Measurements from ENCODE around the gene DOCK2.

DOCK2 gene

GRCh38 chr5:169911448-169912212, 274.6 kb downstream of the DOCK2 start:
- FAIRE-seq, result no peak

- FAIRE-seq, result no peak
These were observed 276.4 kb downstream of the DOCK2 start for GRCh38 chr5:169913479-169913878.

GRCh38 chr5:169914766-169915165, 277.7 kb downstream of the DOCK2 start:
- no peak for FAIRE-seq

- FAIRE-seq, result no peak
These were observed 280.4 kb downstream of the DOCK2 start for GRCh38 chr5:169917500-169917899.

- no peak for FAIRE-seq
These were observed 281.2 kb downstream of the DOCK2 start for GRCh38 chr5:169918228-169918627.

DNA sequence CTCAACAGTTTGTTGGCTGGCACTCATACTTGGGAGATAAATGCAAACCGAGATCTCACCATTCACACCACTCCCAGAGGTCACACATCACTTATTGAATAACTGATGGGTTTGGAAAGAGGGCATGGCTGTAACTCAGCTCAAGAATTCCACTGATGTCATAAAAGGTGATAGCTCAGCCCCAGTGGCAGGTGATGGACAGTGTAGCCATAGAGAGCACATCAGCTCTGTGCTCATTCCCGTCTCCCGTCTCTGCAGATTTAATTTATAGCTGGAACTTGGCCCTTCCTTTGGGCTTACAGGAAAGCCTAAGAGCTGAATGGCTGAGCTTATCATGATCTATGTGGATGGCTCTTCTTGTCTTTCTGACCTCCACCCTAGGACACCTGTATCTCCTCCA, 283.4 kb downstream of the DOCK2 start:
- FAIRE-seq, result no peak

DNA sequence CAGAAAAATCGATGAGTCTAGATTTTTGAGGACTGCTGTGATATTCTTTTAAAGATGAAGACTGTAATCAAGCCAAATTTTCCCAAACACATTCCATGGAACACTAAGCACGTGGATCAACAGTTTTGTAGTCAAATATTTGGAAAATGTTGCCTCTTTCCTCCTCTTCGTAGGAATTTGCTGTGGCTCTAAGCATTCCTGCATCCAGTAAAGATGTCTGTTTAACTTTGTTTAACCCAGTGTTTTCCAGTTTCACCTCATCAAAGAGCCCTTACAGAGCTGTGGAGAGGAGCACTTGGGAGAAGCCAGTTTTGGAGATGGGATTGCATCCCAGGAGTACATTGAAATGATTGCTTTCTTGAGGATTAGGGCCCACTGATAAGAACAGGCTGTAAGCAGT, 284.3 kb downstream of the DOCK2 start:
- FAIRE-seq, result no peak

DNA sequence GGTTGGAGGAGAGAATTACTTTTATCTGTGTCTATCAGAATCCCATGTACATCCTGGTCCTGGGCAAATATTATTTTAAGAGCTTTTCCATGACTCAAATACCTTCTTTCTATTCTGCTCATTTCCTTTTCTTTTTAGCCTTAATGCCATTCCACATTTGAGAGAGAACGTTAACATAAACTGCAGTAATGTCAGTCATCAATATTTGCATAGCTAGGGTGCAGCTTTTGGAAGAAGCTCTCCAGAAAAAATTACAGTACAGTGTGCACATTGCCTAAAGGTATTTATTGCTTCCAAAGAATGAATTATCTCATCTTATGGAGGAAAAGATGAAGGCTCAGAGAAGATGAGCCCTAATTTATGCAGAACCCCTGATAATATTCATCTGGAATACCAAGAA, 284.9 kb downstream of the DOCK2 start:
- no peak for FAIRE-seq

DNA sequence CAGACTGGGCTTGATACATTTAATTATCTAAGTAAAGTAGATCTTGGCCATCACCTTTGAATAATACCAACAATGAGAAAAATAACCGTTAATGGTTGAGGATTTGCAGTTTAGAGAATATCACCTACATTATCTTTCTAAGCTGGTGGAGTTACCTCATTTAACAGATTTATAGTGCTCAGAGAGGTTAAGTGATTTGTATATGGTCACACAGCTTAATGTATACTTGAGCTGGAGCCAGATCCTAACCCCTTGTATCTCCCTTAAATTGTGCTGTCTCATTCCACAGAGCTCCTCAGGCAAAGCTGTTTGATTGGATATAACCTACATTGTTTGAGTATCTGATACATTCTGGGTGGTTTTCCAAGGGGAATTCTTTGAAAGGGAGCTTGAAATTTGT, 285.4 kb downstream of the DOCK2 start:
- no peak for FAIRE-seq

DNA sequence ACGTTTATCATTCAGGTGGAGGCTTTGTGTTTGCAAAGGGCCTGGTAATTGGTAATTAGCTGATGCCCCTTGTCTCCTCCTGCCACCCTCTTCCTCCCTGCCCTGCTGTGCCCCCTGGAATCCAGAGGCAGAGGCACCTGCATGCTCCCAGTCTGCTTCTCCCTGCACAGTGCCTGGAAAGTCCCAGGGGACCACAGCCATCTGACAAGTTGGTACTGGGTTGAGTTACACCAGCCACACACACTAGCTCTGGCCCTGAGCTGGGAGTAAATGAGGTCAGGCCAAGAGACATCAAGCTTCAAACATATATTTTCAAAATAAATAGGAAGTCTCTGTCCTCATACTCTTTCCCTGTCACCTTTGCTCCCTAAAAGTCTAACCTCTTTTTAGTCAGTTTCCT, 286.9 kb downstream of the DOCK2 start:
- no peak for FAIRE-seq

DNA sequence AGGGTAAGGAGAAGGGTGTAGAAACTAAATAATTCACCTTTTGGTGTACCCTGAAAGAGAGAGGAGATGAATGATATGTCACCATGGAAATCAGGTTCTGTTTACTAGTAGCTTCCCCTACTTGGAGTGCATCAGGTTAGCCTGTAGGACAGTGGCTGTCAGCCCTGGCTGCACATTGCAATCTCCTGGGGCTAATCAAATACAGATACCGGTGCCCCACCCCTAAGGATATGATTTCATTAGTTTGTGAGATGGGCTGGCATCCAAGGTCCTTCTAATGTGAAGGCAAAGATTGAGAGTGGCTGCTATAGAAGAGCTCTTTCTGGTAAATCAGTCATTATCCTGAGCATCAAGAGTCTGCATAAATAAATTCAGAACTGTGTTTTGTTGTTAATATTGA, 296.1 kb downstream of the DOCK2 start:
- FAIRE-seq, result no peak

GRCh38 chr5:169933616-169934015, 296.5 kb downstream of the DOCK2 start:
- FAIRE-seq, result no peak

DNA sequence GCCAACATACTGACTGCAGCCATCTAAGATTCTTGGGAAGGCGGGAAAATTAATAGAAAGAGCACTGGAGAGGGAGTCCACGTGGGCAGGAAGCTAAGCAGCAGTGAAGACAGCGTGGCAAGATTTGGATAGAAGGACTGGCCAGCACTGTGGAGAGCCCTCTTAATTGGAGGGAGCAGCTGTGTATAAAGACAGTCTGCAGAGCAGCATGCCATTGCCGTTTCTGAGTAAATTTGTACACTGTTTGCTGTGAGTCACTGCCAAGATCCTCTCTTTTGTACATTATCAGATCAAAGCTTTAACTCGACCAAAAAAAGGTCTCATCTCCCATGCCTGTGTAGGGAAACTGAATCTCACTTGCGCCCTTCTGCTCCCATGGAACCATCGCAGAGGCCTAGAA, 297.9 kb downstream of the DOCK2 start:
- no peak for FAIRE-seq

DNA sequence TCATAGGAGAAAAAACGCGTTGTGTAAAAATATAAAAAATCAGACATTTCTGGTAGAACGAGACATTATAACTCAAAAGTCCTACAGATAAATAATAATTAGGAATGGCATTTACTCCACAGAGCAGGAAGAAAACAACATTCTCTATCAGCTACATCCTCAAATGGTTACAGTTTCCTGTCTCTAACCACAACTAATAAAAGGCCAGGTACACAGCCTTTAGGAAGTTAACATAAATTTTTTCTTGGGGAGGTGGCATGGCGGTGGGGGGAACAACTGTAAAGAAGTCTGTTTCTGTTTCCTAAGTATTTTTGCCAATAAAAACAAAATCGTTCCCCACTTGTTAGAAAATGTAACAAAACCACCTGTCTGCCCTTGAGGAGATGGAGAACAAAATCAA, 298.7 kb downstream of the DOCK2 start:
- FAIRE-seq, result no peak

DNA sequence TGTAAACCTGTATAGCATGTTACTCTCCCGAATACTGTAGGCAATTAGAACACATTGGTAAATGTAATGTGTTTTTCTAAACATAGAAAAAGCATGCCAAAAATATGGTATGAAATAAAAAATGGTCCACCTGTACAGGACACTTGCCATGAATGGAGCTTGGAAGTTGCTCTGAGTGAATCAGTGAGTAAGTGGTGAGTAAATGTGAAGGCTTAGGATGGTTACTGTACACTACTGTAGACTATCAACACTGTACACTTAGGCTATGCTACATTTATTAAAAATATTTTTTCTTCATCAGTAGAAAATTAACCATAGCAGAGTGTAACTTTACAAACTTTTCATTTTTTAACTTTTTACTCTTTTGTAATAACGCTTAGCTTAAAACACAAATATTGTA, 301.4 kb downstream of the DOCK2 start:
- FAIRE-seq, result no peak

DNA sequence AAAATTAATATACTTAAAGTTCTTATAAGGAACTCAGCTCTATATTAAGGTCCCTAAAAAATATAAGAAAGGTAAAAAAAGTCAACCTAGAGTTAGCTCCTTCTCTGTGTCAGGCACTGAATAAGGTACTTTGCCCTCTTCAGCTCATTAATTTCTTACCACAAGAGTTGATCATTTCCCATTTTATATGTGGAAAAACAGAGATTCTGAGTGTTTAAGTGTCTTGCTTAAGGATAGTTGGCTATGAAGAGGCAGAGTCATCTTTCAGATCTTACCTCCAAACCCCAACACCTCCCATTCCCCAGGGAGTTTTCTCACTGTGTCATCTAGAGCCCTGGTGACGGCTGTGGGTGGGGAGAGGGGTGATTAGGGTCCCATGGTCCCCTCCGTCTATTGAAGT, 302.7 kb downstream of the DOCK2 start:
- FAIRE-seq, result no peak

DNA sequence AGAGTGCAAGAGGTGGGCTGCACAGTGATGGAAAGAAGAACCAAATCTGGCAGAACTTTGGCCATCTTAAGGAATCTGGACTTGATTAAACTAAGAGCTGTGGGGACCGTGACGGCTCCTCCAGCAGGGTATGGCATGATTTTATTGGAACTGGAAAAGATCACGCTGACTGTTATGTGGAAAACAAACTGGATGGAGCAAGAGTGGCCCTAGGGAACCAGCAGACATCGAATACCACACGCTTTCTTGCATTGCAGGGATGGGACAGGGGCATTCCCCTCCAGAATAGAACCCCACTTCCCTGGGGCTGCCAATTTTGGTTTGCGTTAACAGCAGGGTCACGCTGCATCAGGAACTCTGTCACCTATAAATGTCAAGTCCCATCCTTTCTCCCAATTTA, 304.5 kb downstream of the DOCK2 start:
- no peak for FAIRE-seq

GRCh38 chr5:169942181-169942580, 305.1 kb downstream of the DOCK2 start:
- no peak for FAIRE-seq

DNA sequence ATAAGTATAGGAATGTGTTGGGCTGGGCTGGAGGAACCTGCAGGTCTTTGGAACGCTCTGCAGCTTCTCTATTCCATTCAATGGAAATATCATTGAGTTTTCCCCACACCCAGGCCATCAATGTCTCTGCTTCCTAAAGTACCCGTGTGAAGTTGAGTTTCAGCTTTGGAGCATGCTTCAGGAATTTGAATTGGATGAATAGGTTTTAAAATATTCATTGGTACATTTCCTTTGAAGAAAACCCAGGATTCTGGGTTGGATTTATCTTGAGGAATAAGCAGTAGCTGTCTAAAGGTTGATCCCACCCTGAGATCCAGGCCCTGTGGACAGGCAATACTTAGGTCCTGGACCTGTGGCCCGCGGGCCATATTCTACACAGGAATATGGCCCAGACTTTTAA, 306.0 kb downstream of the DOCK2 start:
- FAIRE-seq, result no peak

DNA sequence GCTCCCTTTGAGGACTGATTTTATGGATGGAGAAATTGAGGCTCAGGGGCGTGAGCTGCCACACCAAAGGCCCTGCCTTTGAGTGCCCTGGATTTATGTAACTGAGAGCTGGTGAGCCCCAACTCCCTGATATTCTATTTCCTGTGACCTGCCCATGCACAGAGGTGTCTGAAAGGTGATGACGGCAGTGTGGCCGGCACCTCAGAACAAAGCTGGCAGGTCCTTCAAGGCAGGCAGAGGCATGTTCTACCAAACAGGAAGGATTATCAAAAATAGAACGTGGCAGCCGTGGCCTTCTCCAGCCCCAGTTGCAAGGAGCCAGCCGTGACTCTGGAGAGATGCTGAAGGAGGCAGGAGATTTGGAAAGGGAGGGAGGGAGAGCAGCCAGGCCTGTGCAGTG, 307.0 kb downstream of the DOCK2 start:
- no peak for FAIRE-seq

GRCh38 chr5:169944922-169945680, 308.0 kb downstream of the DOCK2 start:
- no peak for FAIRE-seq

DNA sequence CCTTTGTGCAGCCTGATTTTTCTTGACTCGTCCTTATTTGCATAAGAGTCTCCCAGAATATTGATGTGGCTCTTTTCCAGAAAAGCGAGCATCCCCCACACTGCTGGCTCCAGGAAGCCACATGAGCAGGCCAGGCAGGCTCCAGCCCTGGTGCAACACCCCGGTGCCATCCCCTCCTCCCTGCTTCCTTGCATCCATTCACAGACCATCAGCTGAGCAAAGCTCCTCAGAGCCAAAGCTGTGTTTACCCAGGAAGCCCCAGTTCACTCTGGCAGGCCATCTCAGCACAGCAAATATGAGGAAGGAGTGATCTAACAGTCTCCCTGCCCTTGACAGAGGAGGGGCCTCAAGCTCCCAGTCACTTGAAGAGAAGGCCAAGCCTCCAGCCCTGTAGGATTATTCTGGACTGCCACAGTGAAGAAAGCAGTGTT, 308.8 kb downstream of the DOCK2 start:
- no peak for FAIRE-seq

DNA sequence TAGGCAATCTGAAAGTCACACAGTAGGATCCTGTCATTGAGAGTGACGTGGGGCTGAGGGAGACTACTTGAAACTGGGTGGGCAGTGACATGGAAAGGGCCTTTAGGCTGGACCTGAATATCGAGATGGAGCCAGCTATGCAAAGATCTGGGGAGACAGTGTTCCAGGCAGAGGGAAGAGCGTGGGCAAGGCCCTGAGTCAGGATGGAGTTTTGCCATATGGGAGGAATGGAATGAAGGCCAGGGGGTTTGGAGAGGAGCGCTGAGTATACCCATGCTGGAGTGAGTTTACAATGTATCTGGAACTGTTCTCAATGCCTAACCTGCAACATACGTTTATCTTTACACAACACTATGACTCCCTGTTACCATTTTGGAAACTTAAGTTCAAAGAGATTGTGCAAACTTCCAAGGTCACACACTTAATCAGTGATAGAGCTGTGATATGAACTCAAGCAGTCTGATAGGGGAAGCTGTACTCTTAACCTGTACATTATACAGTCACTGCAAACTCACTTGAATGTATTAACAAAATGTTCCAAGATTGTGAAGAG, 309.7 kb downstream of the DOCK2 start:
- FAIRE-seq, result no peak

DNA sequence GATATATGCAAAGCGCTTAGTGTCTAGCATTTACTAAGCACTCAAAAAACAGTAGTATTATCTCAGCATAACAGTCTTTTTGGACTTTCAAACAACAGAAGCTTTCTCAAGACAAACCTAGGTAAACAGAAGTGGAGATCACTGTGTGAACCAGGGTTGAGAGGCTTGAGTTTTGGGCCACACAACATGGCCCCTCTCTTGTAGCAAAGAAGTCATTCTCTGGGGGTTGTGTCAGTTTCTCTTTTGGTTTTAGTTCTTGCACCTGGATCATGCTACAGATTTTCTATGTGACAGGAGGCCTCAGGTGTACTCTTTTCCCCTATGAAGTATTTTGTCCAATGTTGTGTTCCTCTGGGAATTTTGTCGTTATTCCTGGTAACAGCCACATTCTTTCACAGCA, 313.3 kb downstream of the DOCK2 start:
- FAIRE-seq, result no peak
